PC-3 (cell line): Measurements from ENCODE around the gene KLRC1. TPM values are rescaled to one million over a fixed set of nuclear protein-coding genes. Genes with fewer than 3 reads are reported as not detected.

Source experiments
- ATAC-seq: fragments of 200-7000 bp; cut with Tn5 transposase; 2 replicates; pipeline ENCODE4 v1.9.1; 2020; ENCODE audit warnings: mild to moderate bottlenecking, moderate library complexity
- BruUV-seq: library from RNA; stranded (reverse); fragments of 400-500 nt; replicated peaks from 2 replicates; lab custom pipeline; 2021; lab: Mats Ljungman, UMichigan
- CTCF ChIA-PET: fragments of 300-600 bp; sonication (Branson Sonifier 250); formaldehyde crosslinking; loops from one replicate; lab custom pipeline; 2022; ENCODE audit warnings: antibody characterized with exemption; lab: Charles Lee
- POLR2A ChIA-PET: fragments of 300-600 bp; sonication (Branson Sonifier 250); formaldehyde crosslinking; loops from one replicate; lab custom pipeline; 2022; ENCODE audit warnings: antibody characterized with exemption; ENCODE audit not compliant: unreplicated experiment; lab: Charles Lee
- DNase-seq: peaks from one replicate; pipeline ENCODE4 v3.0.0-alpha.2; 2015
- H2AFZ ChIP-seq: fragments of 300-600 bp; sonication (generic); 2 replicates; pipeline ENCODE4 v1.6.0; 2016; ENCODE audit warnings: antibody characterized with exemption, low read length
- H3F3A ChIP-seq: fragments of 300-600 bp; sonication (generic); one replicate; pipeline ENCODE4 v1.6.0; 2017; ENCODE audit warnings: antibody characterized with exemption, low read length, control low read depth, mild to moderate bottlenecking; ENCODE audit not compliant: unreplicated experiment
- H3K27ac ChIP-seq: fragments of 300-600 bp; sonication (generic); 2 replicates; pipeline ENCODE4 v1.5.1; 2016; ENCODE audit warnings: mild to moderate bottlenecking, low read length
- H3K27me3 ChIP-seq: fragments of 300-600 bp; sonication (generic); 2 replicates; pipeline ENCODE4 v1.6.1; 2016; ENCODE audit warnings: low read length, mixed read lengths
- H3K36me3 ChIP-seq: fragments of 300-600 bp; sonication (generic); 2 replicates; pipeline ENCODE4 v1.6.1; 2016; ENCODE audit warnings: low read depth, mixed run types, low read length, mixed read lengths
- H3K4me1 ChIP-seq: fragments of 300-600 bp; sonication (generic); 2 replicates; pipeline ENCODE4 v1.5.1; 2016; ENCODE audit warnings: low read length; ENCODE audit not compliant: insufficient read depth
- H3K4me2 ChIP-seq: fragments of 300-600 bp; sonication (generic); 2 replicates; pipeline ENCODE4 v1.6.0; 2016; ENCODE audit warnings: low read length
- H3K4me3 ChIP-seq: fragments of 300-600 bp; sonication (generic); 2 replicates; pipeline ENCODE4 v1.5.1; 2016; ENCODE audit warnings: mild to moderate bottlenecking, low read length, mixed read lengths
- H3K79me2 ChIP-seq: fragments of 300-600 bp; sonication (generic); 2 replicates; pipeline ENCODE4 v1.6.1; 2017; ENCODE audit warnings: low read length, mixed read lengths
- H3K9ac ChIP-seq: fragments of 300-600 bp; sonication (generic); 2 replicates; pipeline ENCODE4 v1.6.0; 2016; ENCODE audit warnings: mild to moderate bottlenecking, low read length
- H3K9me2 ChIP-seq: fragments of 300-600 bp; sonication (generic); replicated peaks from 2 replicates; pipeline ENCODE4 v1.6.1; 2016; ENCODE audit warnings: mixed run types, low read length, mixed read lengths
- H3K9me3 ChIP-seq: fragments of 300-600 bp; sonication (generic); 2 replicates; pipeline ENCODE4 v1.6.1; 2016; ENCODE audit warnings: low read length, mixed read lengths
- H4K20me1 ChIP-seq: fragments of 300-600 bp; sonication (generic); 2 replicates; pipeline ENCODE4 v1.6.1; 2016; ENCODE audit warnings: low read length, mixed read lengths
- EZH2 ChIP-seq: fragments of 300-600 bp; sonication (generic); IDR thresholded peaks from one replicate; pipeline ENCODE4 v1.6.1; 2017; ENCODE audit warnings: antibody characterized with exemption, mild to moderate bottlenecking, low read length; ENCODE audit not compliant: unreplicated experiment
- EZH2phosphoT487 ChIP-seq: fragments of 300-600 bp; sonication (generic); IDR thresholded peaks from 2 replicates; pipeline ENCODE4 v1.6.1; 2018; ENCODE audit warnings: mild to moderate bottlenecking, antibody characterized with exemption, low read length, borderline replicate concordance
- intact Hi-C: fragments of 100-400 bp; cut with micrococcal nuclease; formaldehyde crosslinking; loops from 2 replicates; pipeline ENCODE4 v1.9.0; 2023
- total RNA-seq: library from RNA; depleted of rRNA; stranded (reverse); fragments of >200 nt; gene quantifications from 2 replicates; pipeline ENCODE4 v1.2.3, GENCODE V29; 2014
- TF ChIP-seq, protein P1 (sequence below): fragments of 300-600 bp; sonication (generic); conservative IDR thresholded peaks from 2 replicates; pipeline ENCODE4 v1.5.1; 2017; ENCODE audit warnings: antibody characterized with exemption, low read depth, mild to moderate bottlenecking, low read length

The KLRC1 gene
- total RNA-seq, 1 experiment from 2014 or later = not detected

DNA sequence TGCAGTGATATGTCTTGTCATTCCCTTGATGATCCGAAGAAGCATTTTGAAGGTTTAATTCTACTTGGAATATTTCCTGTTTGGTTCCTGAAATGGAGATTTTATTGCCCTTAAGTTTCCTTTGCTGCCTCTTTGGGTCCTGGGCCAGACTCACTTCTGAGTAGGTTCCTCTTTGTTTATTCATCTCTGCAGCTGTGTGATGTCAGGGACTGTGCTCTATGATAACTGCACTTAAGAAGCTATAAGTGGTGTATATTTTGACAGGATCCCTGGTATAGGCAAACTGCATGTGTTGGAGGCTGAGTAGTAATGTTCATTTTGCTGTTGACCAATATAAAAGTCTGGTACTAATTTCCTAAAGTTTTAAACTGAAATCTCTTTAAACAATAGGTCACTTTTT, 43.8 kb downstream of the KLRC1 start, which contains the start of gene KLRC4:
Gene KLRC4, minus strand, starts transcription at position 366 of the 400 bp plus-strand sequence. Its CDS starts 182 bp downstream, at position 184.
- peaks cover 3% of the 10 kb centered on the region; the same call in 1 of the 2 replicates for H3K4me1 ChIP-seq
- ChIA-PET POLR2A (no interaction called here), CTCF (no interaction called here)
- H3K4me3 ChIP-seq = no peak within 1 kb of the TSS
- no peaks in the 10 kb centered on the region for H4K20me1 ChIP-seq
- no peak for DNase-seq
- no peaks in the 10 kb centered on the region for H3K9me3 ChIP-seq
- no peak within 1 kb of the TSS for H2AFZ ChIP-seq
- H3K4me2 ChIP-seq = no peak within 1 kb of the TSS
- no peaks in the 10 kb centered on the region for H3F3A ChIP-seq
- no TSS peak for BruUV-seq
- H3K27me3 ChIP-seq = no peaks in the 10 kb centered on the region
- TF ChIP-seq, protein P1, sequence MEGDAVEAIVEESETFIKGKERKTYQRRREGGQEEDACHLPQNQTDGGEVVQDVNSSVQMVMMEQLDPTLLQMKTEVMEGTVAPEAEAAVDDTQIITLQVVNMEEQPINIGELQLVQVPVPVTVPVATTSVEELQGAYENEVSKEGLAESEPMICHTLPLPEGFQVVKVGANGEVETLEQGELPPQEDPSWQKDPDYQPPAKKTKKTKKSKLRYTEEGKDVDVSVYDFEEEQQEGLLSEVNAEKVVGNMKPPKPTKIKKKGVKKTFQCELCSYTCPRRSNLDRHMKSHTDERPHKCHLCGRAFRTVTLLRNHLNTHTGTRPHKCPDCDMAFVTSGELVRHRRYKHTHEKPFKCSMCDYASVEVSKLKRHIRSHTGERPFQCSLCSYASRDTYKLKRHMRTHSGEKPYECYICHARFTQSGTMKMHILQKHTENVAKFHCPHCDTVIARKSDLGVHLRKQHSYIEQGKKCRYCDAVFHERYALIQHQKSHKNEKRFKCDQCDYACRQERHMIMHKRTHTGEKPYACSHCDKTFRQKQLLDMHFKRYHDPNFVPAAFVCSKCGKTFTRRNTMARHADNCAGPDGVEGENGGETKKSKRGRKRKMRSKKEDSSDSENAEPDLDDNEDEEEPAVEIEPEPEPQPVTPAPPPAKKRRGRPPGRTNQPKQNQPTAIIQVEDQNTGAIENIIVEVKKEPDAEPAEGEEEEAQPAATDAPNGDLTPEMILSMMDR = no peak
- TF ChIP-seq EZH2phosphoT487 (no peak), EZH2 (no peak)
- no peak within 1 kb of the TSS for H3K27ac ChIP-seq
- no peaks in the 10 kb centered on the region for H3K79me2 ChIP-seq
- intact Hi-C loops = no loop called here
- H3K9me2 ChIP-seq = no peaks in the 10 kb centered on the region
- H3K9ac ChIP-seq = no peak within 1 kb of the TSS
- no peaks in the 10 kb centered on the region for H3K36me3 ChIP-seq
- peak; percentile 33 for ATAC-seq

DNA sequence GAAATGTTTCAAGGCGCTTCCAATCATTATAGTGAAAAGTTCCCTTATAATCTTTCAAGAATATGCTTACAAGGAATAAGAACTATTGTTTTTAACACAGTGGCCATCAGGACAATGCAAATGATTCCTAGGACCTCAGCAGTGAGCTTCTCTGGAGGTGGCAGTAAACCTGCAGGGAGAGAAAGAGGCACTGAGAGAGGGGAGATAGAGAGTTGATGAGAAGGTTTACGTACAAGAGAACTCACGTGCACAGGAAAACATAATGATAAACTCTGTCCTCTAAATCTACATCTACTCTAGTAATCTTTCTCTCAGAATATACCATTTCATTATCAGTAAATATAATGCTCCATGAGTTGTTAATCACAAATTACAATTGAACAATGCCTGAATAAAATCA, 44.3 kb downstream of the KLRC1 start:
- no peak for TF ChIP-seq EZH2
- no peak for TF ChIP-seq EZH2phosphoT487
- TF ChIP-seq, protein P1 = no peak
- no TSS peak for BruUV-seq
- no peaks in the 10 kb centered on the region for H3F3A ChIP-seq
- ChIA-PET CTCF (no interaction called here), POLR2A (no interaction called here)
- intact Hi-C loops = no loop called here
- no peaks in the 10 kb centered on the region for H3K9me3 ChIP-seq
- no peak overlapping the region for H3K9ac ChIP-seq
- no peak overlapping the region for H3K4me3 ChIP-seq
- no peak overlapping the region for H3K27ac ChIP-seq
- no peaks in the 10 kb centered on the region for H3K27me3 ChIP-seq
- no peaks in the 10 kb centered on the region for H4K20me1 ChIP-seq
- H3K4me1 ChIP-seq = peaks cover 3% of the 10 kb centered on the region; the same call in 1 of the 2 replicates
- no peak overlapping the region for H3K4me2 ChIP-seq
- H3K36me3 ChIP-seq = no peaks in the 10 kb centered on the region
- no peaks in the 10 kb centered on the region for H3K9me2 ChIP-seq
- DNase-seq (no peak), ATAC-seq (no peak)
- H2AFZ ChIP-seq = no peak overlapping the region
- H3K79me2 ChIP-seq = no peaks in the 10 kb centered on the region

DNA sequence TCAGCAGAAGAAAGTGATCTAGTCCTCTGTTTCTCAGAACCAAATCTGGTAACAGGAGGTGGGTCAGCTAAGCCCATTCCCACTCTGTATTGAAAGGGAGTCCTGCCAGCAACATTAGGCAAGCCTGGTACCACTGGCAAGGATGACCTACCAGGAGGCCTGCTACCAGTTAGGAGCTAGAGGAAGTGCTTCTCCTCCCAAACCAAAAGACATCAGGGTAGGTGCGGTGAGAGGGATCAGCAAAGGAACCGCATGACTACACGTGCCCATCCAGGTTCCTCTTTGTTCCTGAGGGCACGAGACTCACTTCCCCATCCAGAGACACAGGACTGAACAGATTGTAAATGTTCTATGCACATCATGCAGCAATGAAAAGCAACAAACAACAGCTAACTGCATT, 46.5 kb downstream of the KLRC1 start:
- H3K4me1 ChIP-seq = peaks cover 3% of the 10 kb centered on the region; the same call in 1 of the 2 replicates
- POLR2A ChIA-PET = no interaction called here
- ATAC-seq = no peak

More for the DNA sequence above, 46.5 kb downstream of the KLRC1 start:
- Histone ChIP-seq H3K9me2 (no peaks in the 10 kb centered on the region), H3K4me2 (no peak overlapping the region), H3F3A (no peaks in the 10 kb centered on the region), H3K27ac (no peak overlapping the region), H3K27me3 (no peaks in the 10 kb centered on the region), H3K79me2 (no peaks in the 10 kb centered on the region), H3K36me3 (no peaks in the 10 kb centered on the region), H3K4me3 (no peak overlapping the region), H2AFZ (no peak overlapping the region), H3K9me3 (no peaks in the 10 kb centered on the region), H3K9ac (no peak overlapping the region), H4K20me1 (no peaks in the 10 kb centered on the region)
- intact Hi-C loops = no loop called here
- CTCF ChIA-PET = no interaction called here
- no TSS peak for BruUV-seq
- DNase-seq = no peak
- TF ChIP-seq, protein P1 = no peak
- TF ChIP-seq EZH2 (no peak), EZH2phosphoT487 (no peak)
